H9 (cell line): ENCODE results near the gene XPNPEP3. TPM values are rescaled to one million over a fixed set of nuclear protein-coding genes. Genes with fewer than 3 reads are reported as not detected.

Experiments
- DNase-seq: peaks from one replicate; pipeline ENCODE4 v3.0.0-alpha.2; 2017
- H2AFZ ChIP-seq: one replicate; pipeline ENCODE4 v1.6.1; 2013; ENCODE audit warnings: mild to moderate bottlenecking, low read length, control low read depth, moderate library complexity
- H2AK5ac ChIP-seq: 2 replicates; pipeline ENCODE4 v1.6.1; 2013; ENCODE audit warnings: low read length, control low read depth, mixed read lengths; ENCODE audit not compliant: insufficient read length
- H2BK120ac ChIP-seq: one replicate; pipeline ENCODE4 v1.6.1; 2013; ENCODE audit warnings: low read depth, mild to moderate bottlenecking, low read length, control low read depth, inconsistent platforms; ENCODE audit not compliant: poor library complexity, severe bottlenecking
- H2BK12ac ChIP-seq: 2 replicates; pipeline ENCODE4 v1.6.1; 2013; ENCODE audit warnings: low read length, control low read depth, mixed read lengths, low read depth; ENCODE audit not compliant: insufficient read length
- H2BK15ac ChIP-seq: 2 replicates; pipeline ENCODE4 v1.6.1; 2013; ENCODE audit warnings: low read depth, low read length, control low read depth
- H2BK20ac ChIP-seq: one replicate; pipeline ENCODE4 v1.6.1; 2013; ENCODE audit warnings: low read depth, mild to moderate bottlenecking, low read length, control low read depth, inconsistent platforms; ENCODE audit not compliant: poor library complexity, severe bottlenecking
- H2BK5ac ChIP-seq: 2 replicates; pipeline ENCODE4 v1.6.1; 2013; ENCODE audit warnings: low read length, control low read depth, mixed read lengths; ENCODE audit not compliant: insufficient read length
- H3K14ac ChIP-seq: 2 replicates; pipeline ENCODE4 v1.6.1; 2013; ENCODE audit warnings: low read length, control low read depth; ENCODE audit not compliant: insufficient read depth
- H3K18ac ChIP-seq: 2 replicates; pipeline ENCODE4 v1.6.1; 2013; ENCODE audit warnings: low read depth, mild to moderate bottlenecking, mixed read lengths, low read length, control low read depth; ENCODE audit not compliant: insufficient read length
- H3K23ac ChIP-seq: 2 replicates; pipeline ENCODE4 v1.6.1; 2013; ENCODE audit warnings: low read length, control low read depth, mixed read lengths, low read depth; ENCODE audit not compliant: insufficient read length
- H3K23me2 ChIP-seq: 2 replicates; pipeline ENCODE4 v1.6.1; 2013; ENCODE audit warnings: low read depth, mild to moderate bottlenecking, mixed read lengths, low read length, control low read depth; ENCODE audit not compliant: insufficient read length, poor library complexity, severe bottlenecking
- H3K27ac ChIP-seq: 2 replicates; pipeline ENCODE4 v1.5.1; 2013; ENCODE audit warnings: low read length, control low read depth, mixed read lengths, low read depth; ENCODE audit not compliant: insufficient read length
- H3K27me3 ChIP-seq: 2 replicates; pipeline ENCODE4 v1.6.1; 2013; ENCODE audit warnings: low read length, control low read depth, inconsistent platforms; ENCODE audit not compliant: insufficient read depth
- H3K4ac ChIP-seq: 2 replicates; pipeline ENCODE4 v1.6.1; 2013; ENCODE audit warnings: low read depth, mild to moderate bottlenecking, control low read depth, inconsistent platforms, low read length, moderate library complexity
- H3K4me1 ChIP-seq: 2 replicates; pipeline ENCODE4 v1.6.1; 2013; ENCODE audit warnings: low read length, control low read depth, inconsistent platforms; ENCODE audit not compliant: insufficient read depth
- H3K4me2 ChIP-seq: 2 replicates; pipeline ENCODE4 v1.6.1; 2013; ENCODE audit warnings: low read length, control low read depth, mixed read lengths; ENCODE audit not compliant: insufficient read length, insufficient read depth
- H3K56ac ChIP-seq: 2 replicates; pipeline ENCODE4 v1.6.1; 2013; ENCODE audit warnings: low read depth, mild to moderate bottlenecking, mixed read lengths, low read length, control low read depth; ENCODE audit not compliant: insufficient read length
- H3K79me1 ChIP-seq: 2 replicates; pipeline ENCODE4 v1.6.1; 2013; ENCODE audit warnings: low read depth, mild to moderate bottlenecking, moderate library complexity, low read length, control low read depth, inconsistent platforms; ENCODE audit not compliant: insufficient read depth, poor library complexity, severe bottlenecking
- H3K79me2 ChIP-seq: 2 replicates; pipeline ENCODE4 v1.6.1; 2013; ENCODE audit warnings: low read length, control low read depth, inconsistent platforms; ENCODE audit not compliant: insufficient read depth
- H3K9ac ChIP-seq: 2 replicates; pipeline ENCODE4 v1.6.1; 2013; ENCODE audit warnings: low read length, control low read depth, mixed read lengths; ENCODE audit not compliant: insufficient read length; ENCODE audit errors: extremely low read depth
- H3K9me3 ChIP-seq: one replicate; pipeline ENCODE4 v1.6.1; 2013; ENCODE audit warnings: low read depth, low read length, inconsistent platforms; ENCODE audit not compliant: control insufficient read depth
- H3T11ph ChIP-seq: one replicate; pipeline ENCODE4 v1.6.1; 2013; ENCODE audit warnings: mild to moderate bottlenecking, low read length, control low read depth, inconsistent platforms
- H4K20me1 ChIP-seq: one replicate; pipeline ENCODE4 v1.6.1; 2013; ENCODE audit not compliant: control insufficient read depth, insufficient read length, insufficient read depth
- H4K5ac ChIP-seq: 2 replicates; pipeline ENCODE4 v1.6.1; 2013; ENCODE audit warnings: low read depth, mild to moderate bottlenecking, mixed read lengths, low read length, control low read depth; ENCODE audit not compliant: insufficient read length
- H4K8ac ChIP-seq: replicated peaks from 2 replicates; pipeline ENCODE4 v1.6.1; 2013; ENCODE audit warnings: low read length, control low read depth, mixed read lengths, low read depth; ENCODE audit not compliant: insufficient read length
- H4K91ac ChIP-seq: 2 replicates; pipeline ENCODE4 v1.6.1; 2013; ENCODE audit warnings: low read depth, mild to moderate bottlenecking, moderate library complexity, mixed read lengths, low read length, control low read depth; ENCODE audit not compliant: insufficient read length
- H3K27ac Mint-ChIP-seq, 3 experiments: 2 replicates in 2 of 3; 3 replicates in 1 of 3; pipeline ENCODE4 v1.8.0; 2020 to 2021; ENCODE audit warnings: mixed read lengths in 3 of 3, mild to moderate bottlenecking in 1 of 3, moderate library complexity in 1 of 3
- H3K27me3 Mint-ChIP-seq: 2 replicates; pipeline ENCODE4 v1.8.0; 2021; ENCODE audit warnings: low read depth, mild to moderate bottlenecking, moderate library complexity, mixed read lengths
- H3K36me3 Mint-ChIP-seq, 3 experiments: 2 replicates in 2 of 3; 3 replicates in 1 of 3; pipeline ENCODE4 v1.8.0; 2020 to 2021; ENCODE audit warnings: low read depth in 3 of 3, mixed read lengths in 3 of 3; ENCODE audit not compliant: insufficient read depth in 1 of 3
- H3K4me1 Mint-ChIP-seq, 2 experiments: 2 replicates each; pipeline ENCODE4 v1.8.0; 2020; ENCODE audit warnings: mixed read lengths in 2 of 2
- H3K4me3 Mint-ChIP-seq, 2 experiments: 2 replicates in 1 of 2; 3 replicates in 1 of 2; pipeline ENCODE4 v1.8.0; 2020 to 2021; ENCODE audit warnings: mild to moderate bottlenecking in 2 of 2, mixed read lengths in 2 of 2, moderate library complexity in 1 of 2
- H3K9me3 Mint-ChIP-seq, 2 experiments: 2 replicates in 1 of 2; 3 replicates in 1 of 2; pipeline ENCODE4 v1.8.0; 2020; ENCODE audit warnings: mild to moderate bottlenecking in 2 of 2, mixed read lengths in 2 of 2, moderate library complexity in 1 of 2
- WGBS: extraction: QIAGEN DNeasy Blood & Tissue Kit; methylation state at CpG from one replicate; pipeline ENCODE4 v1.1.7; 2013; ENCODE audit warnings: missing lambda C conversion rate, low lambda C conversion rate, mixed read lengths; ENCODE audit not compliant: insufficient read length; ENCODE audit errors: extremely low coverage; 5-methylcytosine and 5-hydroxymethylcytosine counted together
- total RNA-seq: library from RNA; stranded (reverse); gene quantifications from 2 replicates; pipeline ENCODE4 v1.2.1, GENCODE V29; 2021
- TF ChIP-seq, protein P1 (sequence below): fragments of 200-600 bp; sonication (generic); conservative IDR thresholded peaks from 3 replicates; pipeline ENCODE4 v1.8.0; 2021; ENCODE audit warnings: antibody characterized with exemption, mild to moderate bottlenecking

Gene XPNPEP3
- total RNA-seq, 1 experiment from 2014 or later: 18.3 TPM

DNA sequence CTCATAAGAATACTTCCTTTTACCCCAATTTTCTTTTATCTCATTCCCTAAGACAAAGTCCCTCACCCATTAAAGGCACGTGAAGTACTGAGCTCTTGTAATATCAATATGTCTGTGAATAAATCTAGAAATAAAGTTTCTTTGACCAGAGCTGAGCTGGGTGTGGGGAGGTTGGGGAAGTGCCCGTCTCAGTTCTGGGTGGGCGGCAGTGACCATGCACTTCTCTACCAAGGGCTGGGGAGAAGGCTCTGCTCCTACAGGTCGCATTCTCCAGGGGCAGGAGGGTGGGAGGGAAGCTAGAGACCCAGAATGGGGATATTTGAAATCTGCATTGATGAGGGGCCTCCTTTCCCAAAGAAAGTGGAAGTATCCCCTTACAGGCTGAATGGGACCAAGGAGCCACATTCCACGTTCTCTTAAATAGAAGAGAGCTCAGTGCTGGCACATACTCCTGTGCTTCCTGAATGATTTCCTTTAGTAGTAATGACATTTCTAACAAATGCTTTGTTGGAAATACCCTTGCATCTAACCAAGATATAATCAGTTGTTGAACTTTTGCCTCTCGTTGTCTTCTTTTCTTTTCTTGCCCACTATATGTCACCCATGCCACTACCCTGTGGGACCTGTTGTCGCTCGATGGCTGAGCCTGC, 110.3 kb downstream of the XPNPEP3 start:
- no peaks in the 10 kb centered on the region for H3K9me3 Mint-ChIP-seq
- no peaks in the 10 kb centered on the region for H3K23me2 ChIP-seq
- H2BK20ac ChIP-seq: no peak overlapping the region
- no peaks in the 10 kb centered on the region for H3K79me1 ChIP-seq
- H4K91ac ChIP-seq: no peak overlapping the region
- H4K8ac ChIP-seq: no peak overlapping the region
- no peak overlapping the region for H2BK12ac ChIP-seq
- H3K14ac ChIP-seq: no peak overlapping the region
- H3K4ac ChIP-seq: no peak overlapping the region
- H3K36me3 Mint-ChIP-seq: peaks cover 16 to 68% (median 49%) of the 10 kb centered on the region in 3 experiments; a peak in 6 of 7 replicates
- no peak overlapping the region for H3T11ph ChIP-seq
- H2BK120ac ChIP-seq: no peak overlapping the region
- H2AFZ ChIP-seq: no peak overlapping the region
- H2BK15ac ChIP-seq: no peak overlapping the region
- no CpG with 5 or more reads among the region's 8 CpGs for WGBS
- H3K56ac ChIP-seq: no peak overlapping the region
- H4K5ac ChIP-seq: no peak overlapping the region
- no peak overlapping the region for H3K4me2 ChIP-seq
- no peak overlapping the region; a peak in 1 of 7 replicates for H3K27ac Mint-ChIP-seq
- no peaks in the 10 kb centered on the region for H3K27me3 ChIP-seq
- no peaks in the 10 kb centered on the region for H3K9me3 ChIP-seq
- no peak overlapping the region for H3K9ac ChIP-seq
- TF ChIP-seq, protein P1, sequence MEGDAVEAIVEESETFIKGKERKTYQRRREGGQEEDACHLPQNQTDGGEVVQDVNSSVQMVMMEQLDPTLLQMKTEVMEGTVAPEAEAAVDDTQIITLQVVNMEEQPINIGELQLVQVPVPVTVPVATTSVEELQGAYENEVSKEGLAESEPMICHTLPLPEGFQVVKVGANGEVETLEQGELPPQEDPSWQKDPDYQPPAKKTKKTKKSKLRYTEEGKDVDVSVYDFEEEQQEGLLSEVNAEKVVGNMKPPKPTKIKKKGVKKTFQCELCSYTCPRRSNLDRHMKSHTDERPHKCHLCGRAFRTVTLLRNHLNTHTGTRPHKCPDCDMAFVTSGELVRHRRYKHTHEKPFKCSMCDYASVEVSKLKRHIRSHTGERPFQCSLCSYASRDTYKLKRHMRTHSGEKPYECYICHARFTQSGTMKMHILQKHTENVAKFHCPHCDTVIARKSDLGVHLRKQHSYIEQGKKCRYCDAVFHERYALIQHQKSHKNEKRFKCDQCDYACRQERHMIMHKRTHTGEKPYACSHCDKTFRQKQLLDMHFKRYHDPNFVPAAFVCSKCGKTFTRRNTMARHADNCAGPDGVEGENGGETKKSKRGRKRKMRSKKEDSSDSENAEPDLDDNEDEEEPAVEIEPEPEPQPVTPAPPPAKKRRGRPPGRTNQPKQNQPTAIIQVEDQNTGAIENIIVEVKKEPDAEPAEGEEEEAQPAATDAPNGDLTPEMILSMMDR: no peak
- no peak overlapping the region for H2AK5ac ChIP-seq
- H3K18ac ChIP-seq: no peak overlapping the region
- H4K20me1 ChIP-seq: no peaks in the 10 kb centered on the region
- H3K27ac ChIP-seq: no peak overlapping the region
- H3K23ac ChIP-seq: no peak overlapping the region
- H3K4me1 ChIP-seq: no peaks in the 10 kb centered on the region
- H2BK5ac ChIP-seq: no peak overlapping the region
- no peaks in the 10 kb centered on the region for H3K79me2 ChIP-seq
- DNase-seq: no peak
- no peaks in the 10 kb centered on the region for H3K27me3 Mint-ChIP-seq
- no peaks in the 10 kb centered on the region for H3K4me1 Mint-ChIP-seq
- H3K4me3 Mint-ChIP-seq: no peak overlapping the region
